Epidermal melanocyte (primary cell): ENCODE data around the gene FYB1.

Experiments
- DNase-seq: peaks from one replicate; pipeline ENCODE4 v3.0.0; 2011; ENCODE audit warnings: low spot score; ENCODE audit not compliant: insufficient read length

The FYB1 gene

DNA sequence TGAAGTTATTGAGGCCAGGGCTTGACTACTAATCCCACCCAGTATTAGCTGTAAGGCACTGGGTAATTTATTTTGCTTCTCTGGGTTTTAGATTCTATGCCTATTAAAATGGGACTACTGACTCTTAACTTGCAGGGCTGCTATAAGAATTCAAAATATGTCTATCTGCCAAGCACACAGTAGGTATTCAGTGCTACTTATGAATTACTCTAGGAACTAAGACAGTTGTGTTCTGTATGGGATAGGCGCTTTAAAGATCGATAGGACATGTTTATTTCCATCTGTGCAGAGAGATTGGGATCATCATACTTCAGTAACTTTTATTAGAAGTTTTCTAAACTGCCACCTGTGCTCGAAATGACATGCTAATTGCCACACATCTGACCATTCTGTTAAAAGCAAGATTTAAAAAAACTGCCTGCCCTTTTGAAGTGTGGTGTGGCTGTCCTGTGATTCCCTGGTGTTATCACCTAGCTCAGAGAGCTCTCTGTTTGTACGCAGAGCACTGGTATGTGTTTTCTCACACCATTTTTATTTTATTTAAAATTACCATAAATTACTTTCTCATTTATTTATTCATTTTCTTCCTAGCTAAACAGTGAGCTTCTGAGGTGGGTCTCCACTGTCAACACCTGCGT, 58.7 kb downstream of the FYB1 start:
- DNase-seq, result no peak

DNA sequence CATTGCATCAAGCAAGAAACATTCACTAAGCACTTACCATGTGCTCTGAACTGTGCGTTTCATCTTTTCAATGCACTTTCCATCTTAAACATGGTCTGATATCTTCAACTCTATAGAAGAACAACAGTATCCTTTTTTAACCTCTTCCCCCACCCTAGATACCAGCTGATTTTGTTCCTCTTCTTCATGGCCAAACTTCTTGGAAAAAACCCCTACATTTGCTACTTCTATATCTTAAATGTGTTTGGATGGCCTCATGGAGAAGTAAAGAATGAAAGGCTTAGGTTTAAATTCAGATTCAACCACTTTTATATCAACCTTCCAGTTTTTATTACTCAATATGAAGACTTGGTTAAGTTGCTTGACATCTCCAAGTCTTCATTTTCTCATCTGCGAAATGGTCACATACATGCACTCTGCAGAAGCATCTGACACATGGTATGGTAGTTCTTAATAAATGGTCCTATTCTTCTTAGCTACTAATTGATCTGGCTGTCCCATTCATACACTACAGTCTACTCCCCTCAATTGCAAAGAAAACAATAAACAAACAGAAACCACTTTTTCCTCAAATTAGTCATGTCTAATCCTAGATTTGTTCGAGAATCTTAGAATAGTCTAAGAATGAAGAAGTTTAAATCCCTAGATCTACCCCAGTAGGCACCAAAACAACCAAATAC, 59.4 kb downstream of the FYB1 start:
- DNase-seq, result peak; percentile 17

DNA sequence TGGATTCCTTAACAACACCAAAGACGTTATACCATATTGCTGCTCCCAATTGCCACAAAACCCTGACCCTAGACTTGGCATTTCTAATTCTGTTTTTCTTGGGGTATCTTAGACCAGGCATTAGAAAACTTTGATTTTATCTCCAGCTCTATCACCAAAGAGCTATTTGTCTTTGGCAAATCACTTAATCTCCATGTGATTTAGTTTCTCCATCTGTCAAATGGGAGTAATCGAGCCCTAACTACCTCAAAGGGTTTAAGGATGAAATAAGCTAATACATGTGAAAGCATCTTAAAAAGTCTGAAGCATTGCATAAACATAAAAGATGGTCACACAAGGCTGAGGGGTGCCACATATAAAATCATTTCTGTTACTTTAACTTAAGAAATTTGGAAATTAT, 60.6 kb downstream of the FYB1 start:
- DNase-seq, result no peak

DNA sequence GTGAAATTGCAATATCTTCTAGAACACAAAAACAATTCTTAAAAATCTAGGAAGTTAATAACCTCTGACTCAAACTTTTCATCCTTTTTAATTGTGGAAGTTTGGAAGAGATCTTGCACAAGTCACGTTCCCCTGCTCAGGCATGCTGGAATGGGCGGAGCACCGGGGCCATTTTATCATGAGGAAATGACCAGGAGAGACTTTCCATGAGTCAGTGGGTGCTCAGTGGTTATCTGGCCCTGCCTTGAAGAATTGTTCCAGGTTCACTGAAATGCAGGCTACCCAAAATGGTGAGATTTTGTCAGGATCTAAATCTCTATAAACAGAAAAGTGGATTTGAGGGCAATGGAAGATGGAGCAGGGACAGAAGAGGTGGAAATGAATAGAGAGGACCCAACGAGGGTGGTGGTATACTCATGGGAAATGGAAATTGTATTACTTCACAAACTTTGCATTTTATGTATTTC, 61.2 kb downstream of the FYB1 start:
- no peak for DNase-seq

- DNase-seq, result no peak
Observed at GRCh38 chr5:39157701-39158100, 61.7 kb downstream of the FYB1 start.

GRCh38 chr5:39156082-39156481, 63.3 kb downstream of the FYB1 start:
- DNase-seq, result no peak

DNA sequence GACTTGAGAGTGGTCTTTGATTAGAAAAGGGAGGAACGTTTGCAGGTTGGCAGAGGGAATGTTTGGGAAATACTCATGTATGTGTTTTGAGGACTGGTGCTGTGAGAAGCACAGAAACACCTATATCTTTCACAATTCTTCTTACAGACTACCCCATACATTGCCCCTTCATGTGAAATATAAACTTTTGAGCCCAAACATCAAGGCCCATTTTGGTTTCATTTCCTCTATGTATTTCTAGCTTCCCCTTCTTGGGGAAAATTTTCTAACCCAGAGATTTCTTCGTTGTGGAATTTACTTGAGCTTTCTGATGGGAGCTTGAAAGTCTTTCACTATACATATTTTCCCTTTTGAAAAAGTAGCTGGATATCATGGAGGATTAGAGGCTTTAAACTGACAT, 67.6 kb downstream of the FYB1 start:
- DNase-seq, result no peak

- no peak for DNase-seq
Observed at GRCh38 chr5:39149966-39150365, 69.4 kb downstream of the FYB1 start.

DNA sequence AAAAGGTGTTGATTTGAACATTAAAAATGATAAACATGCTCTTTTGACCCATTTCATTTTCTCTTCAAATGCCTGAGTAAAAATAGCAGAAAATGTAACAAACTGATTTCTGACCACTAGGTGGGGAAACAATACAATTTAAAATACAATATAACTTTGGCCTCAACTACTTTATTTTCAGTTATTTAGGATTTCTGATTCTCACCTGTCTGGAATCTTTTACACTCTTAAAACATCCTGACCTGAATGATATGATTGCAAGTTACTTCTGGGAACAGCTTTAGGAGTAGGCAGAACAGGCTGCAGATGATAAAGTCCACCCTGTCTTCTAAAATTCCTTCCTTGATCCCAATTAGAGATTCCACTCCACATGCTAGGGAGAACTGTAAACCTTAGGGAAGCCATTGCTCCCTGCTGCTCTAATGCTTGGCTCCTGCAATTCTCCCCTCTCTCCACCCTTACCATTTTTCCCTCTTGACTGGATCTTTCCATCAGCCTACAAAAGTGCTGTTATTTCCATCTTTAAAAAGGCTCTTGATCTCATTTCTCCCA, 70.3 kb downstream of the FYB1 start:
- no peak for DNase-seq

GRCh38 chr5:39146831-39147540, 72.4 kb downstream of the FYB1 start:
- DNase-seq, result peak; percentile 30

GRCh38 chr5:39143151-39143860, 76.1 kb downstream of the FYB1 start:
- DNase-seq, result no peak

- no peak for DNase-seq
Observed at GRCh38 chr5:39140558-39141168, 78.7 kb downstream of the FYB1 start.

DNA sequence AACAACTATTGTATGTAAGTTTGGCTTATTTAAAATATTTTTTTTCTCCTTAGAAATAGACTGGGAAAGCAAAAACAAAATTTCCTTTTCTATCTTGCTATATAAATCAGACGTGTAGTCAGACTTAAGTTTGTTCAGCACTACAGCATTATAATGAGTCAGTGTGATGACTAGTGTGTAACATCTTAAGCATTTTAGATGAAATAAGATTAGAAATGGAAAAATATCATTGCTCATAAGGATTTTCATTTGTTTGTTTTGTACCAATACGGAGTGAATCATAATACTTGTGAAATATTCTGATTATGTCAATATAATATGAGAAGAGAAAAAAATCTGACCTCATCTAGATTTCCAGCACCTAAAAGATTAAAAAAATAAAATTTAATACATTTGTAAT, 80.5 kb downstream of the FYB1 start:
- DNase-seq, result no peak

- no peak for DNase-seq
Observed at GRCh38 chr5:39137819-39138451, 81.4 kb downstream of the FYB1 start.

- no peak for DNase-seq
Observed at GRCh38 chr5:39137391-39137790, 82.0 kb downstream of the FYB1 start.

DNA sequence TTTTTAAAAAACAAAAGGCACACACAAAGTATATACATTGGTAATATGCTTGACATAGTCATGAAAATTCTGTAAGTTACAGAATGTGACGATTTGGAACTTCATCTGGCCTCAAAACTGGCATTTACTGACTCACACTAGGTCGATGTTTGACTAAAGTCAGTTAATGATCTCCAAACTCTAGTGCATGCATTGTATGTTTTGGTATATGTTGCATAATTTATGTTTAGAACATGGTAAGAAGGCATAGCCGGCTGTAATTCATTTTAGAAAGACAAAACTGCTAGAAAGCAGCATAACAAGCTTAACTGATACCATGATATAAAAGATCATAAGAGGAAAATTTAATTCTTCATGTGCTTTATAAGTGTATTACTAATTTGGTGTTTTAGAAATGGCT, 86.6 kb downstream of the FYB1 start:
- DNase-seq, result no peak

GRCh38 chr5:39132128-39132447, 87.3 kb downstream of the FYB1 start:
- DNase-seq, result peak; percentile 49

- no peak for DNase-seq
Observed at GRCh38 chr5:39131210-39132127, 87.9 kb downstream of the FYB1 start.

GRCh38 chr5:39130716-39131115, 88.6 kb downstream of the FYB1 start:
- DNase-seq, result no peak

DNA sequence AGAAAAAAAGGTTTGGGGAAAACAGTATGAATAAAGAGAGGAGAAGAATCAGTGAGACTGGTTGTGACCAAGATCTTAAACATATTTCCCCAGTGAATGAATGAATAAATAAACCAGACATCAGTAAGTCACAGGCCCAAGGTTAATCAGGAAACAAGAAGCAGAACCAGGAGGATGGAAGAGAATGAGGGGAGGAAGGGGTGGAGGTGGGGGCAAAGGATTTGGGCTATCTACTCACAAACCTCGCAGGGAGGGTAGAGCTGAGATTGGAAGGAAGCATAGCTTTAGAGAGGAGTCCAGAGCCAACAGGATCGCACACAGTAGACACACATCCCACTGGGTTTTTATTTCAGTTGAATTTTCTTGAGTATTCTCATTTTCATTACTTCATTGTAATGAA, 97.4 kb downstream of the FYB1 start:
- DNase-seq, result no peak
